Right ventricle myocardium inferior (tissue), 1 donor: Measurements from ENCODE around the gene CCDC33. TPM values are rescaled to one million over a fixed set of nuclear protein-coding genes. Genes with fewer than 3 reads are reported as not detected.

Experiments used
- ATAC-seq: fragments of 200-7000 bp; cut with Tn5 transposase; one replicate; pipeline ENCODE4 v1.9.1; 2020; ENCODE audit warnings: mild to moderate bottlenecking, moderate library complexity
- DNase-seq: peaks from one replicate; pipeline ENCODE4 v3.0.0; 2021; ENCODE audit errors: missing footprints
- intact Hi-C: fragments of 100-400 bp; cut with DNase I; formaldehyde crosslinking; loops from one replicate; pipeline ENCODE4 v1.11.0; 2022
- total RNA-seq: library from RNA; stranded (reverse); fragmentation: NEBNext Ultra II Directional; extraction: Animal tissue kit (Norgen Biotek cat#: 25700); gene quantifications from one replicate; pipeline ENCODE4 v1.2.1, GENCODE V29; 2021
- donor health status: DM: no; HTN: yes; CAD: no; lungs with severe emphysema.

CCDC33 gene
- total RNA-seq, 1 donor from 2014 or later = not detected

- DNase-seq (no peak), ATAC-seq (no peak)
- intact Hi-C loops = no loop called here
Observed at GRCh38 chr15:74380361-74381189, 144.4 kb downstream of the CCDC33 start.

DNA sequence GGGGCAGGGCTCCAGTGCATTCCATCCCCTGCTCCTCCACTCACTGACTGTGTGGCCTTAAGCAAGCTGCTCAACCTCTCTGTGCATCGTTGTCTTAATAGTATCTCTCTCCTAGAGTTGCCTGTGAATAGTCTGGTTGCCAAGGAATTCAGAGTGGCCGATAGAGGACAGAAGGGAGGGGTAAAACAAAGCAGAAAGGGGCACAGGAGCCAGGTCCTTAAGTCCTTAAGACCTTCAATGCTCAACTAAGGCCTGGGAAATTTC, 145.0 kb downstream of the CCDC33 start:
- no peak for ATAC-seq
- intact Hi-C loops = no loop called here
- no peak for DNase-seq

- DNase-seq (no peak), ATAC-seq (no peak)
- intact Hi-C loops = no loop called here
Observed at GRCh38 chr15:74381481-74381880, 145.4 kb downstream of the CCDC33 start.

GRCh38 chr15:74382004-74382816, 146.1 kb downstream of the CCDC33 start:
- intact Hi-C loops = loop anchor here (1.0 kb wide), 1 partner anchor 56 kb away; no protein-coding TSS in a partner anchor
- ATAC-seq (peak; percentile 91), DNase-seq (peak; percentile 92)

GRCh38 chr15:74383286-74383685, 147.2 kb downstream of the CCDC33 start:
- DNase-seq (no peak), ATAC-seq (no peak)
- intact Hi-C loops = no loop called here

- intact Hi-C loops = no loop called here
- ATAC-seq (no peak), DNase-seq (no peak)
Observed at GRCh38 chr15:74383695-74384565, 147.8 kb downstream of the CCDC33 start.

GRCh38 chr15:74384566-74384880, 148.4 kb downstream of the CCDC33 start:
- ATAC-seq (no peak), DNase-seq (no peak)
- intact Hi-C loops = no loop called here

- DNase-seq (no peak), ATAC-seq (no peak)
- intact Hi-C loops = no loop called here
Observed at GRCh38 chr15:74384881-74385643, 148.9 kb downstream of the CCDC33 start.

GRCh38 chr15:74385733-74386132, 149.6 kb downstream of the CCDC33 start:
- no peak for DNase-seq
- no peak for ATAC-seq
- intact Hi-C loops = no loop called here

Other genes with a start within 250 kb of the CCDC33 start
- 31.2 TPM for gene STOML1, start 244.0 kb upstream of the CCDC33 start, total RNA-seq
- gene PML, start 241.6 kb upstream of the CCDC33 start, total RNA-seq = 22.3 TPM
- gene GOLGA6A, start 153.8 kb upstream of the CCDC33 start, total RNA-seq = not detected
- 1.3 TPM for gene ISLR2, start 105.7 kb upstream of the CCDC33 start, total RNA-seq
- gene ISLR, start 62.6 kb upstream of the CCDC33 start, total RNA-seq = 13.8 TPM
- gene STRA6, start 33.5 kb upstream of the CCDC33 start, total RNA-seq = not detected
- 0.24 TPM for gene CYP11A1, start 131.3 kb downstream of the CCDC33 start, total RNA-seq
- 1.6 TPM for gene SEMA7A, start 197.6 kb downstream of the CCDC33 start, total RNA-seq
- 47.7 TPM for gene UBL7, start 224.8 kb downstream of the CCDC33 start, total RNA-seq